ENCODE results near the gene RPP21. TPM values are rescaled to one million over a fixed set of nuclear protein-coding genes. Genes with fewer than 3 reads are reported as not detected.

Gene RPP21
- total and polyA plus RNA-seq, 12 donors: 24.2 to 223 (median 59.7) TPM

GRCh38 chr6:30329331-30329730 lies 15.6 kb upstream of the RPP21 start:
- TF ChIP-seq POLR2A (IDR thresholded peaks at IDR 0.05) (no peak), CTCF (IDR thresholded peaks at IDR 0.05) (no peak)
- Histone ChIP-seq H3K4me3 (no peak overlapping the region), H3K36me3 (replicated peaks in 1 of 2) (peaks cover 0 to 50% of the 10 kb centered on the region in 2 donors), H3K27me3 (no peaks in the 10 kb centered on the region), H3K4me1 (replicated peaks in 1 of 2) (peaks cover 9 to 19% of the 10 kb centered on the region in 2 donors), H3K27ac (no peak overlapping the region), H3K9me3 (replicated peaks in 1 of 3) (no peaks in the 10 kb centered on the region)
- no peak for DNase-seq
- intact Hi-C loops (cut with DNase I): no loop called here
- WGBS, 4 donors: 88 to 95% (median 92%) methylated on average over 8 to 12 of the region's 12 CpGs

- no peak for DNase-seq
- H3K36me3 ChIP-seq (replicated peaks in 1 of 2): peaks cover 0 to 75% of the 10 kb centered on the region in 2 donors
Measured at GRCh38 chr6:30331981-30332380, 13.0 kb upstream of the RPP21 start.

GRCh38 chr6:30334075-30334783 lies 10.7 kb upstream of the RPP21 start:
- no peak overlapping the region for H3K4me3 ChIP-seq
- no peak for DNase-seq
- H3K36me3 ChIP-seq (replicated peaks in 1 of 2): peaks cover 0 to 91% of the 10 kb centered on the region in 2 donors
- H3K27me3 ChIP-seq: no peaks in the 10 kb centered on the region
- no peak for TF ChIP-seq POLR2A (IDR thresholded peaks at IDR 0.05)
- TF ChIP-seq CTCF (IDR thresholded peaks at IDR 0.05): no peak
- 87 to 94% (median 91%) methylated on average over 2 of the region's 2 CpGs for WGBS, 4 donors
- H3K27ac ChIP-seq: no peak overlapping the region
- H3K4me1 ChIP-seq (replicated peaks in 1 of 2): no peaks in the 10 kb centered on the region
- intact Hi-C loops (cut with DNase I): no loop called here
- no peaks in the 10 kb centered on the region for H3K9me3 ChIP-seq (replicated peaks in 1 of 3)

More at GRCh38 chr6:30331981-30332380, 13.0 kb upstream of the RPP21 start:
- peaks cover 0 to 6% of the 10 kb centered on the region in 2 donors for H3K4me1 ChIP-seq (replicated peaks in 1 of 2)
- TF ChIP-seq CTCF (IDR thresholded peaks at IDR 0.05) (no peak), POLR2A (IDR thresholded peaks at IDR 0.05) (no peak)
- WGBS, 4 donors: 90 to 94% (median 93%) methylated on average over 3 of the region's 3 CpGs
- H3K9me3 ChIP-seq (replicated peaks in 1 of 3): no peaks in the 10 kb centered on the region
- no peaks in the 10 kb centered on the region for H3K27me3 ChIP-seq
- no peak overlapping the region for H3K27ac ChIP-seq
- H3K4me3 ChIP-seq: no peak overlapping the region
- intact Hi-C loops (cut with DNase I): no loop called here

DNA sequence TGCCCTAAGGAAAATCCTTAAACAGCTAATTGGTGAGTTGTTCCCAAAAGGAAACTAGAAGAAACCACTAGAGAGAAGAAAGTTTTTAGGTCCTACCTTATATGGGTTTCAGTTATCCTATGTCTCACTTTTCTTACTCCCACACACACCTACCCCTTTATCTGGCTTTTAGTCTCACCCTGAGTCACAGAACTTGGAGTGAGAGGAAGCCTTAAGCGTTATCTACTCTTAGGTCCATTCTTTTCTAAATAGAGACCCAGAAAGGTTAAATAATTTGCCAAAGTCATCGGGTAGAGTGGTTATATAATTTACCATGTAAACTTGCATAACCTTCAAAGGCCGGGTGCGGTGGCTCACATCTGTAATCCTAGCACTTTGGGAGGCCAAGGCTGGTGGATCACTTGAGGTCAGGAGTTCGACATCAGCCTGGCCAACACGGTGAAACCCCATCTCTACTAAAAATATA lies 4.3 kb upstream of the RPP21 start:
- Histone ChIP-seq H3K9me3 (replicated peaks in 1 of 3) (no peaks in the 10 kb centered on the region), H3K27ac (no peak overlapping the region), H3K4me3 (no peak overlapping the region), H3K4me1 (replicated peaks in 1 of 2) (peaks cover 0 to 11% of the 10 kb centered on the region in 2 donors), H3K36me3 (replicated peaks in 1 of 2) (peaks cover 0 to 57% of the 10 kb centered on the region in 2 donors), H3K27me3 (no peaks in the 10 kb centered on the region)
- no peak for DNase-seq
- no peak for TF ChIP-seq POLR2A (IDR thresholded peaks at IDR 0.05)
- no peak for TF ChIP-seq CTCF (IDR thresholded peaks at IDR 0.05)
- WGBS, 4 donors: 61 to 83% (median 77%) methylated on average over 6 of the region's 6 CpGs
- intact Hi-C loops (cut with DNase I): no loop called here

All from adrenal gland (tissue), 12 donors.